CD4-positive, alpha-beta T cell treated with Interferon gamma for 1 hour (primary cell): ENCODE results near the gene HEPN1.

Experiments
- DNase-seq: peaks from one replicate; pipeline ENCODE4 v3.0.0-alpha.2; 2020

The HEPN1 gene

DNA sequence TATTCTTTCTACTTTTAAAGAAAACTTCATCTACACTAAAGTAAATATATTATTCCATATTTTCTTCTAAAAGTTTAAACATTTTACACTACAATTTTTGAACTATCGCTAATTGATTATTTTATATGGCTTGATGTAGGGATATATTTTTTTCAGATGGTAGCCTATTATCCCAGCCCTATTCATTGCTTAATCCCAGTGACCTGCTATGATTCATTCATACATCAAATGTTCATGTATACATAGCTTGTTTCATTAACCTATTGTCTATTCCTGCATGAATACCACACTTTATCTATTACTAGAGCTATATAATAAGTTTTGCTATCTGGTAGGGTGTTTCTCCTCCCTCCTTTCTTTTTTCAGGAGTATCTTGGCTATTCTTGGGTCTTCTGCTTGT is 16.4 kb upstream of the HEPN1 start:
- no peak for DNase-seq

DNA sequence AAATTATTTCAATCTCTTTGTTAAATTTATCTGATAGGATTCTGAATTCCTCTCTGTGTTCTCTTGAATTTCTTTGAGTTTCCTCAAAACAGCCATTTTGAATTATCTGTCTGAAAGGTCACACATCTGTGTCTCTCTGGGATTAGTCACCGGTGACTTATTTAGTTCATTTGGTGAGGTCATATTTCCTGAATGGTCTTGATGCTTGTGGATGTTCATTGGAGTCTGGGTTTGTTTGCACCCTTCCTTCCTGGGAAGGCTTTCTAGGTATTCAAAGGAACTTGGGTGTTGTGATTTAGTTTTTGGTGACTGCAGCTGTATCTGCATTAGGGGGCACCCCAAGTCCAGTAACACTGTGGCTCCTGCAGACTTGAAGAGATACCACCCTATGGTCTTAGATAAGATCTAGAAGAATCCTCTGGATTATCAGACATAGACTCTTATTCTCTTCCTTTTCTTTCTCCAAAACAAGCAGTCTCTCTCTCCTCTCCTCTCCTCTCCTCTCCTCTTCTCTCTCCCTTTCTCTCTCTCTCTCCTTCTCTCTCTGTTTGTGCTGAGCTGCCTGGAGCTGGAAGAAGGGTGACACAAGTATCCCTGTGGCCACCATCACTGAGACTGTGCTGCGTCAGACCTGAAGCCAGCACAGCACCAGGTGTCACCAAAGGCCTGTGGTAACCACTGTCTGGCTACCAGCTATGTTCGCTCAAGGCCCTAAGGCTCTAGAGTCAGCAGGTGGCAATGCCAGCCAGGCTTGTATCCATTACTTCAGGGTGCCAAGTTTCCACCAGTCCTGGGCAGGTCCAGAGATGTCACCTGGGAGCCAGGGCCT is 3.3 kb upstream of the HEPN1 start:
- no peak for DNase-seq

DNA sequence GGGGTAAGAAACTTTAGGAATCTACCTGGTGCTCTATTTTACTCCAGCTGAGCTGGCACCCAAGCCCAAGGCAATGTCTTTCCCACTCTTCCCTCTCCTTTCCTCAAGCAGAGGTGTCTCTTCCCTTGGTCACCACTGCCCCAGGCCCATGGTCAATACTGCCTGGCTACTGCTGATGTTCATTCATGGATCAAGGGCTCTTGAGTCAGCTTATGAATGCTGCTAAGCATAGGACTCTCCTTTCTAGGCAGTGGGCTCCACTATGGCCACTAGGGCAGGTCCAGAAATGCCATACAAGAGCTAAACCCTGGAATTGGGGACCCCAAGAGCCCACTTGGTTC is 2.7 kb upstream of the HEPN1 start:
- no peak for DNase-seq

DNA sequence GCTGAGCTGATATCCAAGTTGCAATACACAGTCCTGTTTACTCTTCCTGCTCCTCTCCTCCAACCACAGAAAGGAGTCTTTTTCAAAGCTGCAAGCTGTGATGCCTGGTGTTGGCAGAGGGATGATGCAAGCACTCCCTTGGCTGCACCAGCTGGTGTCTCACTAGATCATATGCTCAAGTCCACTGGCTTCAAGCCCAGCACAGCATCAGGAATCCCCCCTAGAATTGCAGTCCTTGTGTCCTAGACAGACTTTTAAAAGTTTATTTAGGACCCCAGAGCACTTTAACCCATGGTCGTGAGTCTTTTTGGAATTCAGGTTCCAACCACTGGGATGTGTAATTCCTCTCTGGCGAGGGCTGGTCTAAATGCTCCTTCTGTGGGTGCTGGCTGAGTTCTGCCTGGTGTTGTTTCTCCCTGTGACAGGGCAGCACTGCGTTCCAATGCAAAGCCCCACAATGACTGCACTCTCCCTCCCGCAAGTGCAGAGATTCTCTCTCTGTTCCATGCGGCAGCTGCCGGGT is 1.9 kb upstream of the HEPN1 start:
- DNase-seq: no peak

DNA sequence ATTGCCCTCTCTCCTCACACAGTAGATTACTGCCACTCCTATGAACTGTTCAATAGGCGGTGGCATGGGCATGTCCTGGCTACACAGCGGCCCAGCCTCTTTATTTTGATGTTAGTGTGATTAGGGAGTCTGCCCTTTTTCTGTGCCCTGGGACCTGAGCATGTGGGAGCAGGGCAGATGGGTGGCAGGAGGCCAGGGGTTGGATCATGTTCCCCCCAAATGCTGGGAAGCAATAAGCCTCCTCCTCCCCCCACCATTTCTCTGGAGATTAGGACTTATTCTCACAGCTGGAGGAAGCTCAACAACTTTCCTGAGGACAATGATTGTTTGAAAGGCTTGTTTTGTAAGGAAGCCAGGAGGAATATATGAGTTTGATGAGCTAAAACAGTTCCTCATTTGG is 848 bp downstream of the HEPN1 start:
- DNase-seq: no peak

DNA sequence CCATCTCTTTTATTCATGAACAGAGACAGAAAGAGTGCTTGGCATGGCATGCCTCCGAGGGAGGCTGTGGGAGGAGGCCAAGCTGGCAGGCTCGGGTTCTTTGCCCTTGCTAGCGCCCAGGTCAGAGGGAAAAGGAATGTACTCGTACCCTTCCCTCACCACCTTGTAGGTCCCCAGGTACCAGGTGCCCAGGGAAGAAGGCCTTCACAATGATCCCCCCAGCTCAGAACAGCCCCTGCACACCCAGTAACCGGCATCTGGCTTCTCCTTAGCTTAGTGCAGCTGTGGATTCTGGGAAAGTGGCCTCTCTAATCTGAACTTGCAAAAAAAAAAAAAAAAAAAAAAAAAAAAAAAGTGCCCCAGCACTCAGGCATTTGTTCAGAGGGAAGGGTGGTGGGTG is 1.3 kb downstream of the HEPN1 start:
- DNase-seq: no peak

DNA sequence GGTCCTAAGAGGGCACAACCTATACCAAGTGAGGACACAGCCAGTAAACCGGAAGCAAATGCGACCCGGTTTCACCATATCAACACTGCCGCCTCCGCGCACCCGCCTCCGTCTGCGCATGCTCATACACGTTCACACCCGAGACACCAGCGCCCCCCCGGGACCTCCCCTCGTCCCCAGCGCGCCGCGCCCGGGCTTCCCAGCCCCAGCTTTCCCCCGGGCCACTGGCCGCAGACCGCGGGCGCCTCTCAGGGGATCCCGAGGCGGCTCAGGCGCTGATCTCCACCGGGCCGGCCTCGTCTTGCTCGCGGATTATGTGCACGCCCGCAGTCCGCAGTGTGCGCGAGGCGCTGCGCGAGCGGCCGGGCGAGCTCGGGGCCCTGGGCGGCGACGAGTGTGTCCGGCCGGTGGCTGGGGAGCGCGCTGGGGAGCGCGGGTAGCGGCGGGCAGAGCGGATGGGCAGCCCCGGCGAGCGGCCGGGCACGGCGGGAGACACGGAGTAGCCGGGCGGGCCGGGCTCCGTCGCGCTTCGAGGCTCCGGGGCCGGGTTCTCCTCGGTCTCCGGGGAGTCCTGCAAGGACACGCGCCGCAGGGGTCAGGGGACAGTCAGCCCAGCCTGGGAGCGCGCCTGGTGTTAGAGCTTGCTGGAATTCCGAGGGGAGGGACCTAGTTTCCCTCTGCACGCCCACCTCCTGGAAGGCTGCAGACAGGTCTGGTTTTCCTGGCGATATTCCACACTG is 2.0 kb downstream of the HEPN1 start:
- DNase-seq: peak; percentile 84

DNA sequence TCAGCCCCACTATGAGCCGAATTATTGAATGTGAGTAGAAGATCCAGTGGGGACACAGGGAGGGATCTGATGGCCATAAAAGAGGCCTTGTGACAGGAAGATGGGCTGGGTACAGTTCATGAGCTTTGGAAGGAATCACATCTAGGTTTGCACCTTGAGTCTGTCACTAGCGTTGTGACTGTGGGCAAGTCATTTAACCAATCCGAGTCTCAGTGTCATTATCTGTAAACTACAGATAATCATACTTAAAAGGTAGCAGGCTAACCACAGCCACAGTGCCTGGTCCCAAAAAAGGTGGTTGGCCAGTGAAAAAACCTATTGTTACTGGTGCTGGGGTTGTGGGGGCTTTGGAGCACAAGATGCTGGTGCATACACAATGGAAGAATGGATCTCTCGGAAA is 3.8 kb downstream of the HEPN1 start:
- no peak for DNase-seq

DNA sequence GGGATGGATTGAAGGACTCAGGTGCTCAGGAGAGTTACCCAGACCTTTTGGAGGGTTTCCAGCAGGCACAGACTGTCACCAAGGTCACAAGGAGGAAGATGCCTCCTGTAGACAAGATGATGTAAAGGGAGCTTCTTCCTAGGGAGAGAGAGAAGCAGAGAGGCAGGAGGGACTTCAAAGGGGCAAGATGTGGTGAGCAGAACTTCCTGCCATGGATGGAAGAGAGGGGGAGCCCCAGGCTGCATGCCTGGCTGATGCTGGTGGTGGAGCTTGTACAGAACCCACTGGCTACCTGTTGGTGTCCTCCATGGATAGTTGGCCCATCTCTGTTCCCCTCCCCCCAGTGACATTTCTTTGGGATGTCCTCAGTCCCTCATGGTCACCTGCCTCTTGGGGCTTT is 4.2 kb downstream of the HEPN1 start:
- DNase-seq: no peak

DNA sequence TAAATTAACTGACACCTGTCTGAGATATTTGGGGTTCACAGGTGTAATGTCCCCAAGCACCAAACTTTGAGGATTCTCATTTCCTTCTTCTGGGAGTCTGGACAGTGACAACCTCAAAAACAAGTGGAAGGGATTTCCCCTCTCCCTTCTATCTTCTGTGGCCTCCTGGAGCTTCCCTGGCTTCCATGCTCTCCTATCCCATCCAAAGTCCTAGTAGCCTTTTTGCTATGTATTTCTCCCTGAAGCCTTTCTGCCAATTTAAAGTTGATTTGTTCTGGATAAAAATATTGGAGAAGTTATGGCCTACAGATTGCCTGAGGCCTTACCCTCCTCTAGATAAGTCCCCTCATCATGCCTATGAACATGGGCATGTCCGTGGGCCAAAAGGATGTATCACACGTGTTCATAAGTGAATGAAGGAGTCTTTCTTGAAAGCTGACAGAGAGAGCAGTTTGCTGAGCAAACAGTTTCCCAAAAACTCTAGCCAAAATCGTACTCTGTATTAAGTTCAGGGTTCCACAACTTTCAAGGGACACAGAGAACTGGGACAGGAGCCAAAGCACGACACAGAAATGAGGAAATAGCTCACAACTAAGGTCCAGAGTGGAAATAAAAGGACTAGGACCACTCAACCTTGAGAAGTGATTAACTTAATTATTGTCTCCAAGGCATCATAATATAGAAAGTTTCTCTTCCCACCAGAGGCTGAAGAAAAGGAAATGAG is 10.1 kb downstream of the HEPN1 start:
- DNase-seq: no peak

DNA sequence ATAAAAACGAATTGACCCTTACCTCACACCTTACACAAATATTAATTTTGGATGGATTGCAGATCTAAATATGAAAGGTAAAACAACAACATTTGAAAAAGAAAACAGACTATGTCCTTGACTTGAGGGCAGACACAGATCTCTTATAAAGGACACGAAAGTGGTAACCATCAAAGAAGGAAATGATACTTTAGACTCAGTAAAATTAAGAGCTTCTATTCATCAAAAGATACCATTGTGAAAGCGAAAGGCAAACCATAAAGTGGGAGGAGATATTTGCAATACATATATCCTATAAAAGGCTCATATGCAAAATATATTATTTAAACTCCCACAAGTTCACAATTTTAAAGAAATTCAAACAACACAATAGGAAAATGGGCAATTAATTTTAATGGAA is 11.7 kb downstream of the HEPN1 start:
- DNase-seq: no peak

DNA sequence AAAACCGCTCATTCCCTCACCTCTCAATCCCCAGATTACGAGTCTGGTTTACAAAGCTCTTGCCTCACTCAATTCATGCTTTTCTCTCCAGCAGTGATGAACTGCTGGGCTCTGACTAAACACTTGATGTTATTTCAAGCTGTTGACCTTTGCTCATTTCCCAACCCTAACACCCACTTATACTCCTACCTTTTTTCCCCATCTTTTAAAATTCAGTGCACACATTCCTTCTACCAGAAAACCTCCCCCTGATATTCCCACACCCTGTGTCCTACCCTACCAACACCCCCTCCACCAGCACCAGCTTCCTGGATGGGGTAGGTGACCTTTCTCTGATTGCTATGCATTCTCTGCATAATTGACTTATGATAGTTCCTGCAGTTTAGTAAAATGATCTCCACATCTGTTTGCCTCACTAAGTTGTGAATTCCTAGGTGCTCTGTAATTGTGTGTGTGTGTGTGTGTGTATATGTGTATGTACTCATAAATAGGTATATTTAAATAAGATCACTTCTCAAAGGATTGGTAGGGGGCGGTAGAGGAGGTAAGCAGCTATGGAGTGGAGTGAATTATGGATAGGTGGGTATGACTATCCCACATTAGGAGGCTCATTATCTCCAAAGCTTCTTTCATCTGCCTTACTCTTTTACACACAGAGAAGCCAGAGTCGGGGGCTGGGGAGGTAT is 16.0 kb downstream of the HEPN1 start:
- DNase-seq: no peak

DNA sequence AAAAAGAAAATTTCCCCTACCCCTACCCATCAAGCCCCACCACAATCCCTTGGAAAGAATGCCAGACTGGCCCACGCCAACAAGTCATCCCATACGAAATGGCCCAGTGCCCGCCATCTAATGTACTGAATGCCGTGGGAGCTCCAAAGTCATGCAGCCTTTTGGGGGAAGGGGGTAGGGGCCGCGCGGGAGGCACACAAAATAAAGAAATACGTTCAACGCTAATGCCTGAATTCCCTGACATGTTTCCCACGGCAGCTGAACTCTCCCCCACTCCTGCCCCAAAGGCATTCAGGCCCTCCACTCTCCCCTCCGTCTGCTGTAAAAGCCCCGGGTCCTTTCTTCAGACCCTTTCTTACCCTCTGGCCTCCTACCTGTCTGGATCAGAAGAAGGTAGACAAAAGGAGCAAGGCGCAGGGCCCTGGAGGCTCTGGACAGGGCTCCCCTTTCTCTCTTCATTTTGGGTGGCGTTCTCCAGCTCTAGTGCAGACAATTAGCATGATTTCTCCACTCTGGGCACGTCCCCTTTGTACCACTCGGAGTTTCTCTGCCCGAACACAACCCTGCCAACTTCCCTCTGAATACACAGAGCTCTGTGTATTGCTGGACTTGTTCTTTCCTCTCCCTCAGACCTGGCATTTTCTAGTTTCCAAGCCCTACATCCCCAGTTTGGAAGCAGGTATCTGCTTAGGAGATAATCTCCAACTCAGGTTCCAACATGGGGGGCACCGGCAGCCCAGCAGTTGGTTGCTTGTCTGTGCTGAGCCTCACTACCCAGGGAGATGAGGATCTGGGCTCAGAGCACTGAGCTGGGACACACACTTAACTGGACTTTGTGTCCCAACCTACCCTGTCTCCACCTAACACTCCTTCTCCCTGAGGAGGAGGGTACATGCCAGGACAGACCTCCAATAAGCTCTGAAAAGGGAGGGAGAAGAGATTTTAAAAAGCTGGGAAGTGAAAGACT is 16.8 kb downstream of the HEPN1 start, which contains the start of gene HEPACAM:
TSS of gene HEPACAM (minus strand) at position 500 of the 967 bp plus-strand sequence. CDS start at position 459, 41 bp downstream.
- no peak for DNase-seq

DNA sequence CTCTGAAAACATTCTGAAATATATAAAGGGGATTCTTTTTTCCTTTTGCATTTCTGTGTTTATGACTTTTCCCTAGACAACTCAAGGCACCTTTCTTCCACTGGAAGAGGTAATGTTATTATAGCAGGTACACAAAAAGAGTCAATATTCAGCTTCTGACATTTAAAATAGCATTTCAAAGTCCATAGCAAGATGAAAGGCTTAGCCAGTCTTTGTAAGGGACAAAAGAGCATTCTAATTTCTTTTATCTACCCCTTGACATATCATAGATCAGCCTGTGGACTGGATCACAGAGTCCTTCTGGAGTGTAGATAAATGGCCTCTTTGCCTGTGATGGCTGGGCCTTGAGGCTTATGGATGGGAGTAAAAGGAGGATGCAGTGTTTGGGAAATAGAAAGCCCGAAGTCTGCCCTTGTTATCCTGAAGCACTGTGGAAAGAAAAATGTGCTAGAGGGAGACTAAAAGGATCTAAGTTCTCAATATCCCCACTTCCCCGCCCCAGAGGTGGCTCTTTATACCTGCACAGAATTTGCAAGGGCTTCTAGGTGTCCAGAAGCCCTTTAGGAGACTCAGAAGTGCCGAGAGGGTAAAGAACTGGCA is 18.4 kb downstream of the HEPN1 start:
- DNase-seq: no peak

DNA sequence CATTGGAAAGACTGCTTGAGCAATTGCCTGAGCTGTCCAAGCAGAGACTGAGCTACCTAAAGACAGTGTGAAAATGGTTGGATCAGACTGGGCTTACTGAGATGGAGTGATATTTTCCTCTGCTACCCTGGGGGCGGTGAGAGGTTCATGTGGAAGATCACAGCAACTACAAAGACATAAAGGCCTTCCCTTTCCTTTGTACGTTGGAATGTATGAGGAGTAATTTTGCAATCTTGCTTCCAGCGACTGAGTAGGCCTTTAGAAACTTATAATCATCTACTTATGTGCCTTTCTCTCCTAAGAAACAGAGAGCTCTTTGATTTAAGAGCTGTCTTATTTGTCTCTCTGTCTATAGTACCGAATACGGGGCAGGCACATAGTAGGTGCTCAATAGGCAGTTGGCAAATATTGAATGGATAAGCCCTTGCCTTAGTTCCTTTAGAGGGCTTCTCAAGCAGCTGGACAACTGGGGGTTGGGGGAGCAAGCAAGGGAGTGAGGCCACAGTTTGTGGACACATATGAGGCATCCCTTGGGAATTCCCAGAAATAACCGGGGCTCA is 19.2 kb downstream of the HEPN1 start:
- DNase-seq: no peak

DNA sequence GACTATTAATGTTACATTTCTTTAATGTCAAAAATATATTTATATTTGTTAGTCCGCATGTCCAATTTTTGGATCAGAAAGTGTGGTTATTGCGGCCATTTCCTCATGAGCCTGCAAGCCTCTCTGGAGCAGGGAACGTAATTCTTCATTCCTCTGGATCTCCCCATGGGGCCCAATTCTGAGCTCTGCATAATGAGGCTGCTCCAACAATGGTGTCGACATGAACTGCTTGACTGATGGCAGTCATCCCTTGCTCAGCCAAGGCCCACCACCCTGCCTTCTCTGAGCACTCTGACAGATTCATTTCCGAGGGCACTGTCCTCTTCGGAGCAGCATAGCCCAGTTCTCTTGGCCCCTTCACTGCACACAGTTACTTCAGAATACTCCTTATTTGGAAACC is 19.9 kb downstream of the HEPN1 start:
- DNase-seq: no peak

DNA sequence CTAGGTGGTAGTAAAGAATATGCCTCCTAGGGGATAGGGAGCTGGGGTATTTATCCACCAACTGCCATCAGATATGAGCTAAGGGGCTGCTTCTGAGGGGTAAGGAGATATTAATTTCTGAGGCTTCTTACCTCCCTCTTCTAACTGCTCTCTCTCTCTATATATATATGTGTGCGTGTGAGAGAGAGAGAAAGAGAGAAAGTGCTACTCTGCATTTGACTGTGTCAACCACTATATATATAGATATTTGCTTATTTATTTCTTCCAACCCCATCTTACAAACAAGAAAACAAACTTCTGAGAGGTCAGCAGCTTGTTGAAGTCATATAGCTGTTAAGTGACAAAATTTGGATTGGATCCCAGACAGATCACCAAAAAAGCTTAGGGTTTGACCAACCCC is 22.7 kb downstream of the HEPN1 start:
- DNase-seq: no peak

DNA sequence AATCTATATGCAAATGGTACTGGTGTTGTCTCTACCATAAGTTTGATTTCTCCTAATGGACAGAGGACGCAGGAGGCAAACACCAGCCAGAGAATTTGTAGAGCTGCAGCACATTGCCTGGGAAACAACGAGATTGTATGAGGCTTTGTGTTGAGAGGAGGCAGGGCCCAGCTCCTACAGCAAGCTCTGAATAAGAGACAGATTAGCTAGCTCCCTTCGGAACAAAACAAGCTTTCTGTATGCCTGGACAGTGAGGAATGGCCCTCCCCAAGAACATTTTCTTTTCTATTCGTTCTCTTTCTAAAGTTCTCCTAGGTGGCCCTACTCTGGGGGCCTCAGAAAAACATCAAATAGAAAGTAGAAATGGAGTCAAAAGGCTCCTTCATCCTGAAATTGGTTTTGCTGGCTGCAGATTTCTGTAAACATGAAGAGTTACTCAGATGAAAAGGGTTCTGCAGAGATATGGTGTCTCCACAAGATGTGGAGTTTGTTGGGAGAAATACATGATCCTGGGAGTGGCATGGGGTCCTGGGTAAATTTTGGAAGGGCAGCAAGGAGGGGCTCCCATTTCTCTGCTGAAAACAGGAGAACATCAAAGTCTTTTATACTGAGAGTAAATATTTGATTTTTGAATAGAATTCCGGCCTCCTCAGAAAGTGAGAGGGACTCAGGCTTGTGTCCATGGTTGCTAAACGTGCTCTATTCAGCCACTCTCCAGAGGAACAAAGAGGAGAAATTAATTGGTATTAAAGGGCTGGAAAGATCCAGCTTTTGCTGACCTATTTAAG is 23.6 kb downstream of the HEPN1 start:
- DNase-seq: no peak

DNA sequence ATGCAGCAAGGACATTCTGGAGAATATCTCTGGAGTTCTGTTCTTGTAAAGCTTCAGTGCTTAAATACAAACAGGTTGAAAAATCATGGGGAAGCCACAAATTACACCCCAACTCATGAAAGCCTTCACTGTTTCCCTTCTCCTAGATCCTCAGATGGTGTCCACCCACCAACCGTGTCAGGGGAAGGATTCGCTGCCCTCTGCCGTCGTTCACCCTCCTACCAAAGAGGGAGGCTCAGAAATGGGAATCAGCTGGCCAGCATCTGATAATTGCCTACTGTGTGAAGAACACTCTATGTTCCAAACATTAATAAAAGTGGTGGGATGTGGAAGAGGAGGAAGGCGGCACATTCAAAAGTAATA is 24.2 kb downstream of the HEPN1 start:
- DNase-seq: no peak

DNA sequence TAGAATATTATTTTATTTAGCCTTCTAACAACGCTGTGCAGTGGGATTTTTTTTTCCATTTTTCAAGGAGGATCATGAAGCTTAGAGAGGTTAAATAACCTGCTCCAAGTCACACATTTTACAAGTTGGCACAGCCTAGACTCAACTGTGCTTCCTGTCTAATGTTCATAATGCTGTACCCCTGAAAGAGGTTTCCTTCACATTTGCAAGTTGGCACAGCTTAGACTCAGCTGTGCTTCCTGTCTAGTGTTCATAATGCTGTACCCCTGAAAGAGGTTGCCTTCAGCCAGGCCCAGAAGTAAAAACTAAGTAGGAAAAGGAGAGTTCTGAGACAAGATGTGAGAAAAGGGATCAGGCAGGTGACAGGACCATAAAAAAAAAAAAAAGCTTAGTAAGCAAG is 24.7 kb downstream of the HEPN1 start:
- no peak for DNase-seq
